ENCODE results near the gene NPPA.

DNA sequence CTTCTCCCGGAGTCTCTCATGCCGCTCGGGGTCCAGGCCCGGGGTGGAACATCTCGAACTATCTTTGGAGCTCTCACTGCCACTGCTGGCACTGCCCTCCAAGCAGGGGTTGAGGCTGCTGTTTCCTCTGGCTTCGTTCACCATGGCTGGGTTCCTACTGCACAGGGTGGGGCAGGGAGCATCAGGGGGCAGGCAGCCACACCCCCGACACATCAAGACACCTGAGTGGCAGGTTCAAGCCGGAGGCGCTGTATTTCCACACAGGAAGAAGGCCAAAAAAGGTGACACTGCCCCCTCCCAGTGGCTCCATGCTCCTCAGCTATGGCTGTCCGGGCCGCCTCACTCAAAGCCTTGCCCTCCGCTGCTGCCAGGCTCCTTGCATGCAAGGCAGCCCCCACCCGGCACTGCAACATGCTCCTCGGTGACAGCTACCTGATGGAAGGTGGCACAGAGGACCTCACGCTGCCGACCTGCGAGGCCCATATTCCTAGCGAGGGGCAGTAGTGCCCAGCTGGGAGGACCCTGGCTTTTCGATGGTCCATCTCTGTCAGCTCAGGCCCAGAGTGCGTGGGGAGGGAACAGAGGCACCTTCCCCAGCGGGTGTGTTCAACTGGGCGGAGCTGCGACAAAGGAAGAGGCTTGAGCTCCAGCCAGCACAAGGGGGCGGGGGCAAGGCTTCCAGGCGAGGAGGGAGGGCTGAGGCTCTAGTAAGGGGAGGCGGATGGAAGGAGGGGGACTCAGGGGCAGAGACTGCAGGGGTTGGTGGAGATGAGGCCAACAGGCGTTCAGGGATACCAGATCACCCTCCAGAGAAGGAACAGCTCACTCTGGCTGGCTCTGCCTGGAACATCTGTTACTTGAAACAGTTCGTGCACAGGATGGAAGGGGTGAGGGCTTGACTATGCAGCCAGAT, 44.4 kb downstream of the NPPA start:
- TF ChIP-seq, protein P1, sequence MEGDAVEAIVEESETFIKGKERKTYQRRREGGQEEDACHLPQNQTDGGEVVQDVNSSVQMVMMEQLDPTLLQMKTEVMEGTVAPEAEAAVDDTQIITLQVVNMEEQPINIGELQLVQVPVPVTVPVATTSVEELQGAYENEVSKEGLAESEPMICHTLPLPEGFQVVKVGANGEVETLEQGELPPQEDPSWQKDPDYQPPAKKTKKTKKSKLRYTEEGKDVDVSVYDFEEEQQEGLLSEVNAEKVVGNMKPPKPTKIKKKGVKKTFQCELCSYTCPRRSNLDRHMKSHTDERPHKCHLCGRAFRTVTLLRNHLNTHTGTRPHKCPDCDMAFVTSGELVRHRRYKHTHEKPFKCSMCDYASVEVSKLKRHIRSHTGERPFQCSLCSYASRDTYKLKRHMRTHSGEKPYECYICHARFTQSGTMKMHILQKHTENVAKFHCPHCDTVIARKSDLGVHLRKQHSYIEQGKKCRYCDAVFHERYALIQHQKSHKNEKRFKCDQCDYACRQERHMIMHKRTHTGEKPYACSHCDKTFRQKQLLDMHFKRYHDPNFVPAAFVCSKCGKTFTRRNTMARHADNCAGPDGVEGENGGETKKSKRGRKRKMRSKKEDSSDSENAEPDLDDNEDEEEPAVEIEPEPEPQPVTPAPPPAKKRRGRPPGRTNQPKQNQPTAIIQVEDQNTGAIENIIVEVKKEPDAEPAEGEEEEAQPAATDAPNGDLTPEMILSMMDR (IDR thresholded peaks at IDR 0.05; ENCODE audit: low read length), result no peak
- no peak for TF ChIP-seq EZH2 (IDR thresholded peaks at IDR 0.05; ENCODE audit: borderline replicate concordance, low read length)

Data from OCI-LY1 (cell line).